SK-N-SH (cell line): ENCODE data around the gene HOXB5. TPM values are rescaled to one million over a fixed set of nuclear protein-coding genes. Genes with fewer than 3 reads are reported as not detected.

Experiments used
- CTCF ChIA-PET: fragments of 300-600, 350-600 bp; formaldehyde crosslinking; extraction: SDS; loops from one replicate; lab custom pipeline; 2021; lab: Yijun Ruan, JAX
- POLR2A ChIA-PET: fragments of 350-600 bp; sonication (Branson Sonifier 250); formaldehyde crosslinking; extraction: SDS; loops from one replicate; lab custom pipeline; 2020; ENCODE audit warnings: antibody characterized with exemption, inconsistent platforms; lab: Yijun Ruan, JAX
- DNase-seq: peaks from one replicate; pipeline ENCODE4 v3.0.0; 2012
- H2AFZ ChIP-seq: fragments of 200-600 bp; sonication (generic); 2 replicates; pipeline ENCODE4 v1.8.1; 2016; ENCODE audit warnings: antibody characterized with exemption, mild to moderate bottlenecking, low read depth
- H3F3A ChIP-seq: fragments of 200-600 bp; sonication (generic); replicated peaks from 2 replicates; pipeline ENCODE3; 2016; ENCODE audit warnings: antibody characterized with exemption, mild to moderate bottlenecking; ENCODE audit not compliant: insufficient read depth
- H3K27ac ChIP-seq, 2 experiments: fragments of 200-500 bp in 1 of 2; fragments of 200-600 bp in 1 of 2; sonication (Bioruptor generic) in 1 of 2; sonication (generic), shearing (Covaris generic) in 1 of 2; 2 replicates each; pipeline versions ENCODE4 v1.5.1 to v1.6.1; 2014 to 2016; ENCODE audit warnings: low read depth in 2 of 2, inconsistent platforms in 1 of 2, low read length in 1 of 2, mild to moderate bottlenecking in 1 of 2, mixed read lengths in 1 of 2
- H3K27me3 ChIP-seq: fragments of 200-600 bp; sonication (generic), shearing (Covaris generic); 2 replicates; pipeline ENCODE4 v1.6.1; 2016; ENCODE audit warnings: mixed run types; ENCODE audit not compliant: insufficient read depth
- H3K36me3 ChIP-seq, 2 experiments: fragments of 200-500 bp in 1 of 2; fragments of 200-600 bp in 1 of 2; sonication (Bioruptor generic) in 1 of 2; sonication (generic) in 1 of 2; replicated peaks in 1 of 2; 2 replicates each; pipeline versions ENCODE3 to v1.5.1; 2014 to 2016; ENCODE audit warnings: low read length in 1 of 2, mild to moderate bottlenecking in 1 of 2; ENCODE audit not compliant: insufficient read depth in 2 of 2, control insufficient read depth in 1 of 2
- H3K4me1 ChIP-seq, 2 experiments: fragments of 200-500 bp in 1 of 2; fragments of 200-600 bp in 1 of 2; sonication (Bioruptor generic) in 1 of 2; sonication (generic), shearing (Covaris generic) in 1 of 2; 2 replicates each; pipeline versions ENCODE4 v1.5.1 to v1.6.1; 2014 to 2016; ENCODE audit warnings: low read depth in 1 of 2, low read length in 1 of 2, mixed run types in 1 of 2; ENCODE audit not compliant: insufficient read depth in 2 of 2, control insufficient read depth in 1 of 2
- H3K4me2 ChIP-seq: fragments of 200-600 bp; sonication (generic), shearing (Covaris generic); 2 replicates; pipeline ENCODE4 v1.6.1; 2017; ENCODE audit warnings: mixed run types
- H3K4me3 ChIP-seq, 2 experiments: fragments of 200-500 bp in 1 of 2; fragments of 200-600 bp in 1 of 2; sonication (Bioruptor generic) in 1 of 2; sonication (generic), shearing (Covaris generic) in 1 of 2; 2 replicates each; pipeline versions ENCODE4 v1.5.1 to v1.8.1; 2014 to 2016; ENCODE audit warnings: low read depth in 2 of 2, inconsistent platforms in 1 of 2, low read length in 1 of 2, mild to moderate bottlenecking in 1 of 2, mixed read lengths in 1 of 2, moderate library complexity in 1 of 2
- H3K79me2 ChIP-seq: fragments of 200-600 bp; sonication (generic); 2 replicates; pipeline ENCODE4 v1.8.1; 2017; ENCODE audit warnings: mild to moderate bottlenecking; ENCODE audit not compliant: insufficient read depth
- H3K9ac ChIP-seq: fragments of 200-600 bp; sonication (generic); 2 replicates; pipeline ENCODE4 v1.6.1; 2017; ENCODE audit warnings: mixed run types
- H3K9me2 ChIP-seq: fragments of 200-600 bp; sonication (generic); 2 replicates; pipeline ENCODE4 v1.6.1; 2017; ENCODE audit warnings: mixed run types
- H3K9me3 ChIP-seq: fragments of 200-600 bp; sonication (generic); 2 replicates; pipeline ENCODE4 v1.6.1; 2017; ENCODE audit warnings: mixed run types, mild to moderate bottlenecking, moderate library complexity
- H4K20me1 ChIP-seq: fragments of 200-600 bp; sonication (generic); 2 replicates; pipeline ENCODE4 v1.6.1; 2017; ENCODE audit warnings: mild to moderate bottlenecking, mixed run types; ENCODE audit not compliant: insufficient read depth
- EZH2phosphoT487 ChIP-seq: fragments of 200-600 bp; sonication (generic); IDR thresholded peaks from 2 replicates; pipeline ENCODE4 v1.6.1; 2017; ENCODE audit warnings: low read depth, mixed run types, mild to moderate bottlenecking, antibody characterized with exemption, moderate library complexity, borderline replicate concordance
- MEF2A ChIP-seq: IDR thresholded peaks from 2 replicates; pipeline ENCODE4 v1.4.0; 2012; ENCODE audit warnings: low read depth, borderline replicate concordance
- POLR2AphosphoS5 ChIP-seq: IDR thresholded peaks from 2 replicates; pipeline ENCODE4 v1.6.1; 2012; ENCODE audit warnings: low read depth, low read length
- RAD21 ChIP-seq: IDR thresholded peaks from 2 replicates; pipeline ENCODE4 v1.6.1; 2012; ENCODE audit warnings: mild to moderate bottlenecking, low read length
- RFX5 ChIP-seq: IDR thresholded peaks from 2 replicates; pipeline ENCODE4 v1.6.1; 2012; ENCODE audit warnings: mild to moderate bottlenecking, improper control_type of control experiment, low read length
- RXRA ChIP-seq: IDR thresholded peaks from 2 replicates; pipeline ENCODE4 v1.4.0; 2012; ENCODE audit warnings: low read depth, mild to moderate bottlenecking, borderline replicate concordance
- USF1 ChIP-seq: IDR thresholded peaks from 2 replicates; pipeline ENCODE4 v1.4.0; 2012; ENCODE audit warnings: low read depth, borderline replicate concordance
- YY1 ChIP-seq: IDR thresholded peaks from 2 replicates; pipeline ENCODE4 v1.4.0; 2012; ENCODE audit warnings: low read depth, mild to moderate bottlenecking
- ZBTB33 ChIP-seq: IDR thresholded peaks from 2 replicates; pipeline ENCODE4 v1.4.0; 2012; ENCODE audit warnings: low read depth, borderline replicate concordance
- WGBS: methylation state at CpG from one replicate; pipeline ENCODE4 v1.1.6; 2017; ENCODE audit warnings: low lambda C conversion rate; 5-methylcytosine and 5-hydroxymethylcytosine counted together
- polyA plus RNA-seq, 3 experiments: library from polyadenylated mRNA; depleted of rRNA; stranded (reverse); fragments of >200 nt; gene quantifications; 2 replicates each; pipeline ENCODE4 v1.2.3, GENCODE V29; 2012
- TF ChIP-seq, protein P1 (sequence below): IDR thresholded peaks from 2 replicates; pipeline ENCODE4; 2012

HOXB5 gene
- polyA plus RNA-seq, 1 of the 3 experiments (the other 2 are of a cell fraction) = not detected

GRCh38 chr17:48558831-48559121 lies 34.8 kb downstream of the HOXB5 start:
- no peaks in the 10 kb centered on the region for H3F3A ChIP-seq
- CTCF ChIA-PET = interaction anchor here (1.0 to 1.1 kb wide), 2 partner anchors 8 to 35 kb away, joined by 3 read pairs; partner anchors contain the start of gene HOXB5
- H3K27ac ChIP-seq = no peak overlapping the region
- 15% methylated on average over 2 of the region's 2 CpGs for whole genome bisulfite sequencing
- peaks cover 98% of the 10 kb centered on the region for H3K27me3 ChIP-seq
- no peak for TF ChIP-seq EZH2phosphoT487
- TF ChIP-seq, protein P1, sequence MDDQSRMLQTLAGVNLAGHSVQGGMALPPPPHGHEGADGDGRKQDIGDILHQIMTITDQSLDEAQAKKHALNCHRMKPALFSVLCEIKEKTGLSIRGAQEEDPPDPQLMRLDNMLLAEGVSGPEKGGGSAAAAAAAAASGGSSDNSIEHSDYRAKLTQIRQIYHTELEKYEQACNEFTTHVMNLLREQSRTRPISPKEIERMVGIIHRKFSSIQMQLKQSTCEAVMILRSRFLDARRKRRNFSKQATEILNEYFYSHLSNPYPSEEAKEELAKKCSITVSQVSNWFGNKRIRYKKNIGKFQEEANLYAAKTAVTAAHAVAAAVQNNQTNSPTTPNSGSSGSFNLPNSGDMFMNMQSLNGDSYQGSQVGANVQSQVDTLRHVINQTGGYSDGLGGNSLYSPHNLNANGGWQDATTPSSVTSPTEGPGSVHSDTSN = no peak
- TF ChIP-seq MEF2A = no peak
- no peak for TF ChIP-seq RXRA
- no peak for TF ChIP-seq POLR2AphosphoS5
- TF ChIP-seq USF1 = no peak
- TF ChIP-seq RFX5 = no peak
- peaks cover 0 to 2% of the 10 kb centered on the region in 2 experiments; a peak in 1 of 4 replicates for H3K4me1 ChIP-seq
- no peak overlapping the region for H2AFZ ChIP-seq
- no peaks in the 10 kb centered on the region for H3K9me3 ChIP-seq
- H4K20me1 ChIP-seq = peaks cover 6% of the 10 kb centered on the region; the same call in 1 of the 2 replicates
- no peaks in the 10 kb centered on the region for H3K79me2 ChIP-seq
- DNase-seq = no peak
- H3K4me3 ChIP-seq = no peak overlapping the region
- H3K4me2 ChIP-seq = no peak overlapping the region
- POLR2A ChIA-PET = no interaction called here
- H3K36me3 ChIP-seq = no peaks in the 10 kb centered on the region
- no peak overlapping the region for H3K9ac ChIP-seq
- no peaks in the 10 kb centered on the region for H3K9me2 ChIP-seq

DNA sequence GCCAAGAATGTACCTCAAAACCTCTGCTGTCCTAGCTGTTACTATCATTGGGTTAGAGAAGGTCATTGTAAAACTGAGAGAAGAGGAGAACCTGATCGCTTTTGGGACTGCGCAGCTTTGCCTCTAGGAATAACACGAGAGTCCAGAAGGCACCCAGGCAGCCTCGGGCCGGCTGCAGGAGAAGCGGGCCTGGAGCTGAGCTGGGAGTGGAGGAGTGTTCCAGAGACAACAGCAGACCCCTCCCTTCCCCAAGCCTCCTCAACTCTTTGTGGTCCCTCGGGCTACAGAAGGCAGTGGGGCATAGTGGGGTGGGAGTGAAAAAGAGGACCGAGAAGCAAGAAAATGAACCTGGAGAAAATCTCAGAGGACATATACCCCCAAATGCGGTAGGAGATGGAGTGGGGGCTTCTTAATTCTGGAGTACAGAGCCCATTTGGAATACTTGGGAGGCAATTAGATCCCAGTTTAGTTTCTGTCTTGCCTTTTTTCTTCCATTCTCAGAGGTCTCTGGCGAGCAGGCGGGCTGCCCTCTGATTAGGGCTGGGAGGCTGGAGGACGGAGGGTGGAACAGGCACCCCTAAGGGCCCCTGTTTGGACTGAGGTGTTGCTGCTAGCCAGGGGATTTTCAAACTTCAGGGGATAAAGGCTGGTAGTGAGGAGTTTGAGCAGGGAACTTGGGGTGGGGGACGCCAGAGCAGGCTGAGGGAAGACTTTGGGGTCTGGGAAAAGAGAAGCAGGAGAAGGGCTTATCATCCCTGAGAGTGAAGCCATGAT lies 35.3 kb downstream of the HOXB5 start:
- Histone ChIP-seq H3F3A (no peaks in the 10 kb centered on the region), H3K4me1 (peaks cover 0 to 2% of the 10 kb centered on the region in 2 experiments; a peak in 1 of 4 replicates), H3K27me3 (peaks cover 98% of the 10 kb centered on the region), H3K36me3 (no peaks in the 10 kb centered on the region), H3K4me3 (no peak overlapping the region), H3K27ac (no peak overlapping the region), H3K9me2 (no peaks in the 10 kb centered on the region), H3K4me2 (no peak overlapping the region), H3K9ac (no peak overlapping the region), H4K20me1 (peaks cover 6% of the 10 kb centered on the region; the same call in 1 of the 2 replicates), H3K79me2 (no peaks in the 10 kb centered on the region), H3K9me3 (no peaks in the 10 kb centered on the region), H2AFZ (no peak overlapping the region)
- WGBS = 20% methylated on average over 13 of the region's 13 CpGs
- DNase-seq = no peak
- ChIA-PET CTCF (interaction anchor here (1.2 to 1.4 kb wide), 4 partner anchors 12 to 608 kb away, joined by 3 to 4 read pairs (median 4); no protein-coding TSS in a partner anchor), POLR2A (no interaction called here)
- TF ChIP-seq RAD21 (no peak), USF1 (no peak), POLR2AphosphoS5 (no peak), MEF2A (no peak), ZBTB33 (no peak), YY1 (no peak)
- TF ChIP-seq, protein P1 = no peak
